ENCODE data around the gene MFAP2. TPM values are rescaled to one million over a fixed set of nuclear protein-coding genes. Genes with fewer than 3 reads are reported as not detected.

Gene MFAP2
- total and polyA plus RNA-seq, 2 donors from 2014 or later, result 7.2 to 8.2 TPM

DNA sequence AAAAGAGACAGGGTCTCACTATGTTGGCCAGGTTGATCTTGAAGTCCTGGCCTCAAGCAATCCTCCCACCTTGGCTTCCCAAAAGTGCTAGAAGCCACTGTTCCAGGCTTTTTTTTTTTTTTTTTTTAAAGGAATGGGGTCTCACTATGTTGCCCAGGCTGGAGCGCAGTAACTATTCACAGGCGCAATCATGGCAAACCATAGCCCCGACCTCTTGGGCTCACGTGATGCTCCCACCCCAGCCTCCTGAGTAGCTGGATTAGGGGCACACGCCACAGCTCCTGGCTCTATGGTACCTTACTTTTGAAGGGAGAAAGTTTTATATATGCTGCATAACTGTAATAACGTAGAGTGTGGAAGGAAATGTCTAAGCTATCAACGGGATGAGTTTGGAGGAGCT is 37.0 kb upstream of the MFAP2 start:
- no peak overlapping the region for H3K9ac ChIP-seq (ENCODE audit: low read length in 3 of 3)
- H3K4me3 ChIP-seq (ENCODE audit: low read length in 3 of 3), result no peak overlapping the region
- intact Hi-C loops (cut with DNase I), result no loop called here
- H3K9me3 ChIP-seq (ENCODE audit: control insufficient read depth in 2 of 3, insufficient read depth in 1 of 3, low read length in 3 of 3), result no peaks in the 10 kb centered on the region
- TF ChIP-seq, protein P1, sequence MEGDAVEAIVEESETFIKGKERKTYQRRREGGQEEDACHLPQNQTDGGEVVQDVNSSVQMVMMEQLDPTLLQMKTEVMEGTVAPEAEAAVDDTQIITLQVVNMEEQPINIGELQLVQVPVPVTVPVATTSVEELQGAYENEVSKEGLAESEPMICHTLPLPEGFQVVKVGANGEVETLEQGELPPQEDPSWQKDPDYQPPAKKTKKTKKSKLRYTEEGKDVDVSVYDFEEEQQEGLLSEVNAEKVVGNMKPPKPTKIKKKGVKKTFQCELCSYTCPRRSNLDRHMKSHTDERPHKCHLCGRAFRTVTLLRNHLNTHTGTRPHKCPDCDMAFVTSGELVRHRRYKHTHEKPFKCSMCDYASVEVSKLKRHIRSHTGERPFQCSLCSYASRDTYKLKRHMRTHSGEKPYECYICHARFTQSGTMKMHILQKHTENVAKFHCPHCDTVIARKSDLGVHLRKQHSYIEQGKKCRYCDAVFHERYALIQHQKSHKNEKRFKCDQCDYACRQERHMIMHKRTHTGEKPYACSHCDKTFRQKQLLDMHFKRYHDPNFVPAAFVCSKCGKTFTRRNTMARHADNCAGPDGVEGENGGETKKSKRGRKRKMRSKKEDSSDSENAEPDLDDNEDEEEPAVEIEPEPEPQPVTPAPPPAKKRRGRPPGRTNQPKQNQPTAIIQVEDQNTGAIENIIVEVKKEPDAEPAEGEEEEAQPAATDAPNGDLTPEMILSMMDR (IDR thresholded peaks at IDR 0.05; ENCODE audit: borderline replicate concordance, extremely low read depth, insufficient read depth), result no peak
- H3K4me1 ChIP-seq (ENCODE audit: control insufficient read depth in 2 of 3, insufficient read depth in 2 of 3, low read depth in 1 of 3, low read length in 3 of 3), result peaks cover 0 to 6% (median 0%) of the 10 kb centered on the region in 3 donors
- no peaks in the 10 kb centered on the region for H3K27me3 ChIP-seq (ENCODE audit: control insufficient read depth, insufficient read depth, low read length)
- H3K27ac ChIP-seq (ENCODE audit: low read depth in 2 of 2, low read length in 2 of 2), result no peak overlapping the region
- peaks cover 4 to 41% (median 33%) of the 10 kb centered on the region in 3 donors for H3K36me3 ChIP-seq (ENCODE audit: control insufficient read depth in 2 of 3, insufficient read depth in 3 of 3, low read length in 3 of 3)
- peak in 1 of 5 donors; percentile 17 for DNase-seq
- no peak for FAIRE-seq

DNA sequence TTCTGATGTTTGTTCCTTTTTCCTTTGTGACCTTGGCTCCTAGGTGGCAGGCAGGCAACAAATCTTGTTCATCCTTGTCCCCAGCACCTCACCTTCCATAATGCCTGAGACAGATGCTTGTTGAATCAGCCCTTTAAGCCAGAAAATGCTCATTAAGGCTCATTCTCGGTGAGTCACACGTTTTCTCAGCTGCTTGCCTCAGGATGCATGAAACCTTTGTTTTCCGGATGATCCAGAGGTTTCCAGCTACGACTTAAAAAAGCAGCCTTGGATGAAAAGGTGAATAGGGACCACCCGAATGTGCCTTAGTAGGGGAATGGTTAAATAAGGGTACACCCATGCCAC is 35.9 kb upstream of the MFAP2 start:
- FAIRE-seq, result no peak

DNA sequence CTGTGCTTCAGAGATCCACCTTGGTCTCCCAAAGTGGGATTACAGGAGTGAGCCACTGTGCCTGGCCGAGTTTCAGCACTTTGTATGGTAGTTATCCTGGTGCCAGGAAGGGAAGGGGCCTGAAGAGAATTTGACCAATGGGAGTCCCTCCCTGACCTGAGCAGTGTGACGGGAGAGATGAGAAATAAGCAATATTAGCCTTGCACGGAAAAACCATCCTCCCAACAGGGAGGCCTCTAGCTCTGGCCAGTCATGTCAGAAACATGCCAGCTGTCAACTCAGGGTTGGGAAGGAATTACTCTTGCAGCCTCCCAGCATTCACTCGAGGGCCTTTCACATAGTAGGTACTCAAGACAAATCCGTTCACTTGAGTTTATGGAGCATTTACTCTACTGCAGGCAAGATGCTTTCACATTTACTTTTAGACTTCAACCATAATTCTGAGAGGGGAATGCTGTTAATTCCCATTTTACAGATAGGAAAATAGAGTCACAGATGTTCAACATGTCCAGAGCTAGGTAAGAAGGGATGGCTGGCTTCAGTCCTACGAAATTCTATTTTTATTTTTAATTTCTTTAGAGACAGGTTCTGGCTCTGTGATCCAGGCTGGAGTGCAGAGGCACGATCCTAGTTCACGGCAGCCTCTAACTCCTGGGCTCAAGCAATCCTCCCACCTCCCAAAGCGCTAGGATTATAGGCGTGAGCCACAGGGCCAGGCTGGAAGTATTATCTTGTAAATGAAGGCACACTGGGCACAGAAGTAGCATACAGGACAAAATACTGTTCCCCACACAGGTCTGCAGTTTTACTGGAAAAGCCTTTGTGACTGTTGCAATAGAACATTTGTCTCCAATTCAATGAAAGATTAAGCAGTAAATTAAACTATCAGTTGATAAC is 34.5 kb upstream of the MFAP2 start:
- Histone ChIP-seq H3K27me3 (ENCODE audit: control insufficient read depth, insufficient read depth, low read length) (no peaks in the 10 kb centered on the region), H3K4me1 (ENCODE audit: control insufficient read depth in 2 of 3, insufficient read depth in 2 of 3, low read depth in 1 of 3, low read length in 3 of 3) (peaks cover 0 to 15% (median 6%) of the 10 kb centered on the region in 3 donors), H3K36me3 (ENCODE audit: control insufficient read depth in 2 of 3, insufficient read depth in 3 of 3, low read length in 3 of 3) (peaks cover 0 to 17% (median 12%) of the 10 kb centered on the region in 3 donors), H3K4me3 (ENCODE audit: low read length in 3 of 3) (no peak overlapping the region), H3K9me3 (ENCODE audit: control insufficient read depth in 2 of 3, insufficient read depth in 1 of 3, low read length in 3 of 3) (no peaks in the 10 kb centered on the region), H3K27ac (ENCODE audit: low read depth in 2 of 2, low read length in 2 of 2) (no peak overlapping the region), H3K9ac (ENCODE audit: low read length in 3 of 3) (no peak overlapping the region)
- intact Hi-C loops (cut with DNase I), result no loop called here
- TF ChIP-seq, protein P1 (IDR thresholded peaks at IDR 0.05; ENCODE audit: borderline replicate concordance, extremely low read depth, insufficient read depth), result no peak
- FAIRE-seq (no peak), DNase-seq (peak in 1 of 5 donors; percentile 25)

More for the DNA sequence above, 35.9 kb upstream of the MFAP2 start:
- H3K27ac ChIP-seq (ENCODE audit: low read depth in 2 of 2, low read length in 2 of 2), result no peak overlapping the region
- no peaks in the 10 kb centered on the region for H3K27me3 ChIP-seq (ENCODE audit: control insufficient read depth, insufficient read depth, low read length)
- H3K36me3 ChIP-seq (ENCODE audit: control insufficient read depth in 2 of 3, insufficient read depth in 3 of 3, low read length in 3 of 3), result peaks cover 0 to 30% (median 25%) of the 10 kb centered on the region in 3 donors
- intact Hi-C loops (cut with DNase I), result no loop called here
- H3K9ac ChIP-seq (ENCODE audit: low read length in 3 of 3), result no peak overlapping the region
- H3K4me3 ChIP-seq (ENCODE audit: low read length in 3 of 3), result no peak overlapping the region
- H3K4me1 ChIP-seq (ENCODE audit: control insufficient read depth in 2 of 3, insufficient read depth in 2 of 3, low read depth in 1 of 3, low read length in 3 of 3), result peaks cover 0 to 6% (median 4%) of the 10 kb centered on the region in 3 donors
- DNase-seq, result no peak
- TF ChIP-seq, protein P1 (IDR thresholded peaks at IDR 0.05; ENCODE audit: borderline replicate concordance, extremely low read depth, insufficient read depth), result no peak
- no peaks in the 10 kb centered on the region for H3K9me3 ChIP-seq (ENCODE audit: control insufficient read depth in 2 of 3, insufficient read depth in 1 of 3, low read length in 3 of 3)

Measured in kidney (tissue), 14 donors.